ENCODE results near the gene MTERF2. TPM values are rescaled to one million over a fixed set of nuclear protein-coding genes. Genes with fewer than 3 reads are reported as not detected.

Gene MTERF2
- total RNA-seq, 2 experiments from 2014 or later = 5.6 to 5.7 TPM

- H3K27ac Mint-ChIP-seq = no peak overlapping the region
- CTCF ChIA-PET = no interaction called here
- intact Hi-C loops (cut with micrococcal nuclease) = loop anchor here (5.0 kb wide), 2 partner anchors 41 to 629 kb away; partner anchors contain the start of gene POLR3B
Observed at GRCh38 chr12:106986135-106986534, 811 bp downstream of the MTERF2 start.

GRCh38 chr12:106985479-106985878 lies 1.5 kb downstream of the MTERF2 start:
- Mint-ChIP-seq H3K4me3 (peak overlapping the region; percentile 88), H3K9me3 (peaks cover 5% of the 10 kb centered on the region), H3K4me1 (ENCODE audit: low read depth) (peaks cover 39% of the 10 kb centered on the region), H3K36me3 (peaks cover 20% of the 10 kb centered on the region), H3K27ac (no peak overlapping the region), H3K27me3 (no peaks in the 10 kb centered on the region)
- intact Hi-C loops (cut with micrococcal nuclease) = loop anchor here (5.0 kb wide), 2 partner anchors 42 to 628 kb away; partner anchors contain the start of gene POLR3B
- no peak for DNase-seq
- POLR2A ChIA-PET = no interaction called here
- CTCF ChIA-PET = no interaction called here

More at GRCh38 chr12:106986135-106986534, 811 bp downstream of the MTERF2 start:
- Mint-ChIP-seq H3K9me3 (peaks cover 5% of the 10 kb centered on the region), H3K36me3 (peaks cover 20% of the 10 kb centered on the region), H3K4me3 (peak overlapping the region; percentile 88), H3K4me1 (ENCODE audit: low read depth) (peaks cover 39% of the 10 kb centered on the region), H3K27me3 (no peaks in the 10 kb centered on the region)
- DNase-seq = no peak
- POLR2A ChIA-PET = interaction anchor here (1.4 kb wide), 1 partner anchor 30 kb away, joined by 10 read pairs; the partner anchor contains the start of gene TMEM263

- POLR2A ChIA-PET = interaction anchor here (1.1 kb wide), 2 partner anchors 28 to 44 kb away, joined by 3 read pairs; no protein-coding TSS in a partner anchor
- CTCF ChIA-PET = interaction anchor here (1.4 kb wide), 3 partner anchors 27 to 120 kb away, joined by 3 to 4 read pairs (median 4); no protein-coding TSS in a partner anchor
- Mint-ChIP-seq H3K4me1 (ENCODE audit: low read depth) (peaks cover 39% of the 10 kb centered on the region), H3K4me3 (no peak overlapping the region), H3K36me3 (peaks cover 20% of the 10 kb centered on the region), H3K9me3 (peaks cover 5% of the 10 kb centered on the region), H3K27me3 (no peaks in the 10 kb centered on the region), H3K27ac (no peak overlapping the region)
- DNase-seq = peak; percentile 27
- intact Hi-C loops (cut with micrococcal nuclease) = loop anchor here (5.0 kb wide), 2 partner anchors 43 to 627 kb away; partner anchors contain the start of gene POLR3B
Observed at GRCh38 chr12:106984588-106985137, 2.3 kb downstream of the MTERF2 start.

GRCh38 chr12:106982229-106982628 lies 4.7 kb downstream of the MTERF2 start:
- no peak overlapping the region for H3K4me3 Mint-ChIP-seq
- POLR2A ChIA-PET = no interaction called here
- intact Hi-C loops (cut with micrococcal nuclease) = no loop called here
- no peak overlapping the region for H3K27ac Mint-ChIP-seq
- no peak for DNase-seq
- peaks cover 5% of the 10 kb centered on the region for H3K9me3 Mint-ChIP-seq
- CTCF ChIA-PET = interaction anchor here (0.6 to 1.9 kb wide), 2 partner anchors 31 to 110 kb away, joined by 3 to 7 read pairs; no protein-coding TSS in a partner anchor
- no peaks in the 10 kb centered on the region for H3K27me3 Mint-ChIP-seq
- H3K36me3 Mint-ChIP-seq = peaks cover 24% of the 10 kb centered on the region
- H3K4me1 Mint-ChIP-seq (ENCODE audit: low read depth) = peaks cover 36% of the 10 kb centered on the region

- ChIA-PET POLR2A (no interaction called here), CTCF (no interaction called here)
- Mint-ChIP-seq H3K9me3 (peaks cover 5% of the 10 kb centered on the region), H3K4me3 (no peak overlapping the region), H3K27me3 (no peaks in the 10 kb centered on the region), H3K36me3 (peaks cover 24% of the 10 kb centered on the region), H3K27ac (no peak overlapping the region), H3K4me1 (ENCODE audit: low read depth) (peaks cover 34% of the 10 kb centered on the region)
- intact Hi-C loops (cut with micrococcal nuclease) = no loop called here
- DNase-seq = no peak
Observed at GRCh38 chr12:106981788-106982187, 5.2 kb downstream of the MTERF2 start.

- ChIA-PET POLR2A (no interaction called here), CTCF (no interaction called here)
- intact Hi-C loops (cut with micrococcal nuclease) = no loop called here
- Mint-ChIP-seq H3K27ac (no peak overlapping the region), H3K9me3 (peaks cover 5% of the 10 kb centered on the region), H3K27me3 (no peaks in the 10 kb centered on the region), H3K4me1 (ENCODE audit: low read depth) (peaks cover 31% of the 10 kb centered on the region), H3K36me3 (peaks cover 24% of the 10 kb centered on the region), H3K4me3 (no peak overlapping the region)
- no peak for DNase-seq
Observed at GRCh38 chr12:106980944-106981343, 6.0 kb downstream of the MTERF2 start.

- peaks cover 11% of the 10 kb centered on the region for H3K36me3 Mint-ChIP-seq
- intact Hi-C loops (cut with micrococcal nuclease) = no loop called here
- H3K4me1 Mint-ChIP-seq (ENCODE audit: low read depth) = peaks cover 17% of the 10 kb centered on the region
- H3K4me3 Mint-ChIP-seq = no peak overlapping the region
- no peak for DNase-seq
- ChIA-PET CTCF (no interaction called here), POLR2A (no interaction called here)
- no peaks in the 10 kb centered on the region for H3K9me3 Mint-ChIP-seq
- no peaks in the 10 kb centered on the region for H3K27me3 Mint-ChIP-seq
- no peak overlapping the region for H3K27ac Mint-ChIP-seq
Observed at GRCh38 chr12:106978035-106978800, 8.7 kb downstream of the MTERF2 start.

- Mint-ChIP-seq H3K27ac (no peak overlapping the region), H3K27me3 (no peaks in the 10 kb centered on the region), H3K9me3 (no peaks in the 10 kb centered on the region), H3K4me3 (no peak overlapping the region), H3K4me1 (ENCODE audit: low read depth) (peaks cover 14% of the 10 kb centered on the region), H3K36me3 (peaks cover 11% of the 10 kb centered on the region)
- ChIA-PET CTCF (interaction anchor here (0.7 kb wide), 1 partner anchor 129 kb away, joined by 3 read pairs; no protein-coding TSS in a partner anchor), POLR2A (no interaction called here)
- intact Hi-C loops (cut with micrococcal nuclease) = no loop called here
- DNase-seq = no peak
Observed at GRCh38 chr12:106976668-106977067, 10.3 kb downstream of the MTERF2 start.

GRCh38 chr12:106975993-106976658 lies 10.8 kb downstream of the MTERF2 start:
- no peak overlapping the region for H3K4me3 Mint-ChIP-seq
- no peaks in the 10 kb centered on the region for H3K9me3 Mint-ChIP-seq
- H3K36me3 Mint-ChIP-seq = peaks cover 14% of the 10 kb centered on the region
- no peaks in the 10 kb centered on the region for H3K27me3 Mint-ChIP-seq
- H3K27ac Mint-ChIP-seq = no peak overlapping the region
- ChIA-PET POLR2A (no interaction called here), CTCF (no interaction called here)
- intact Hi-C loops (cut with micrococcal nuclease) = no loop called here
- H3K4me1 Mint-ChIP-seq (ENCODE audit: low read depth) = peaks cover 14% of the 10 kb centered on the region
- DNase-seq = no peak

- Mint-ChIP-seq H3K27me3 (no peaks in the 10 kb centered on the region), H3K4me1 (ENCODE audit: low read depth) (peaks cover 14% of the 10 kb centered on the region), H3K27ac (no peak overlapping the region), H3K36me3 (peaks cover 17% of the 10 kb centered on the region), H3K4me3 (no peak overlapping the region), H3K9me3 (no peaks in the 10 kb centered on the region)
- CTCF ChIA-PET = no interaction called here
- intact Hi-C loops (cut with micrococcal nuclease) = no loop called here
- POLR2A ChIA-PET = no interaction called here
- no peak for DNase-seq
Observed at GRCh38 chr12:106975098-106975497, 11.8 kb downstream of the MTERF2 start.

GRCh38 chr12:106974511-106974910 lies 12.4 kb downstream of the MTERF2 start:
- no peak overlapping the region for H3K27ac Mint-ChIP-seq
- H3K4me3 Mint-ChIP-seq = no peak overlapping the region
- intact Hi-C loops (cut with micrococcal nuclease) = no loop called here
- no peaks in the 10 kb centered on the region for H3K27me3 Mint-ChIP-seq
- peaks cover 14% of the 10 kb centered on the region for H3K4me1 Mint-ChIP-seq (ENCODE audit: low read depth)
- DNase-seq = no peak
- ChIA-PET POLR2A (no interaction called here), CTCF (no interaction called here)
- no peaks in the 10 kb centered on the region for H3K9me3 Mint-ChIP-seq
- peaks cover 17% of the 10 kb centered on the region for H3K36me3 Mint-ChIP-seq

GRCh38 chr12:106973545-106973944 lies 13.4 kb downstream of the MTERF2 start:
- CTCF ChIA-PET = no interaction called here
- POLR2A ChIA-PET = no interaction called here
- Mint-ChIP-seq H3K36me3 (peaks cover 15% of the 10 kb centered on the region), H3K27me3 (no peaks in the 10 kb centered on the region), H3K27ac (no peak overlapping the region), H3K4me1 (ENCODE audit: low read depth) (peaks cover 14% of the 10 kb centered on the region), H3K4me3 (no peak overlapping the region), H3K9me3 (no peaks in the 10 kb centered on the region)
- DNase-seq = no peak
- intact Hi-C loops (cut with micrococcal nuclease) = no loop called here

All from activated CD4-positive, alpha-beta memory T cell treated with anti-CD3 and anti-CD28 coated beads for 36 hours (primary cell).